Osteoblast (primary cell): ENCODE results near the gene CCNG2. TPM values are rescaled to one million over a fixed set of nuclear protein-coding genes. Genes with fewer than 3 reads are reported as not detected.

ENCODE experiments used
- DNase-seq: peaks from one replicate; pipeline ENCODE4 v3.0.0; 2011; ENCODE audit warnings: low spot score, mixed read lengths; ENCODE audit not compliant: insufficient read length; ENCODE audit errors: missing footprints
- H2AFZ ChIP-seq: 2 replicates; pipeline ENCODE4 v1.6.0; 2011; ENCODE audit warnings: mild to moderate bottlenecking, low read length
- H3K27ac ChIP-seq: 2 replicates; pipeline ENCODE4 v1.5.1; 2011; ENCODE audit warnings: mild to moderate bottlenecking, low read depth, low read length, moderate library complexity
- H3K27me3 ChIP-seq: 2 replicates; pipeline ENCODE4 v1.6.0; 2012; ENCODE audit warnings: mild to moderate bottlenecking, control low read depth, inconsistent platforms, low read length, moderate library complexity; ENCODE audit not compliant: insufficient read depth
- H3K36me3 ChIP-seq: 2 replicates; pipeline ENCODE4 v1.5.1; 2011; ENCODE audit warnings: mild to moderate bottlenecking, low read length, control low read depth, moderate library complexity; ENCODE audit not compliant: insufficient read depth
- H3K4me1 ChIP-seq: 2 replicates; pipeline ENCODE4 v1.5.1; 2011; ENCODE audit warnings: mild to moderate bottlenecking, low read length, control low read depth, moderate library complexity; ENCODE audit not compliant: insufficient read depth
- H3K4me2 ChIP-seq: 2 replicates; pipeline ENCODE4 v1.6.0; 2011; ENCODE audit warnings: mild to moderate bottlenecking, low read length; ENCODE audit not compliant: insufficient read depth
- H3K4me3 ChIP-seq: fragments of 200-600 bp; sonication (generic); 3 replicates; pipeline ENCODE4 v1.5.1; 2012; ENCODE audit warnings: mild to moderate bottlenecking, low read length, inconsistent platforms; ENCODE audit not compliant: insufficient read depth
- H3K79me2 ChIP-seq: 2 replicates; pipeline ENCODE4 v1.6.0; 2012; ENCODE audit warnings: mild to moderate bottlenecking, low read length, control low read depth, inconsistent platforms; ENCODE audit not compliant: insufficient read depth
- H3K9me3 ChIP-seq: 2 replicates; pipeline ENCODE4 v1.5.1; 2011; ENCODE audit warnings: low read depth, low read length, control low read depth
- H4K20me1 ChIP-seq: 2 replicates; pipeline ENCODE4 v1.6.0; 2012; ENCODE audit warnings: mild to moderate bottlenecking, low read length, control low read depth; ENCODE audit not compliant: insufficient read depth
- CTCF ChIP-seq: IDR thresholded peaks from 2 replicates; pipeline ENCODE4 v1.5.1; 2011; ENCODE audit warnings: mild to moderate bottlenecking, low read depth, low read length, moderate library complexity; ENCODE audit errors: extremely low read depth
- total RNA-seq: library from RNA; depleted of rRNA; stranded (reverse); fragments of >200 nt; gene quantifications from 2 replicates; pipeline ENCODE4 v1.2.3, GENCODE V29; 2012

The CCNG2 gene
- 45.4 and 49.2 TPM in 2 replicates for total RNA-seq

- TF ChIP-seq CTCF = no peak
These were observed at the start of gene CCNG2 for GRCh38 chr4:77156912-77157858. Gene CCNG2, plus strand, starts transcription at chr4:77157207. Its CDS starts 1,326 bp downstream, at chr4:77158533.

GRCh38 chr4:77110730-77111129 lies 46.3 kb upstream of the CCNG2 start:
- Histone ChIP-seq H4K20me1 (no peaks in the 10 kb centered on the region), H3K79me2 (no peaks in the 10 kb centered on the region), H3K36me3 (no peaks in the 10 kb centered on the region), H3K4me2 (no peak overlapping the region), H3K27me3 (peaks cover 11% of the 10 kb centered on the region), H3K4me1 (no peaks in the 10 kb centered on the region), H3K4me3 (no peak overlapping the region), H2AFZ (no peak overlapping the region), H3K9me3 (no peaks in the 10 kb centered on the region), H3K27ac (no peak overlapping the region)
- DNase-seq = no peak
- no peak for TF ChIP-seq CTCF

More at GRCh38 chr4:77156912-77157858, at the start of gene CCNG2:
- peak; percentile 60 for DNase-seq
- peaks cover 3% of the 10 kb centered on the region for H4K20me1 ChIP-seq
- peaks cover 30% of the 10 kb centered on the region for H3K36me3 ChIP-seq
- peaks cover 20% of the 10 kb centered on the region for H3K4me1 ChIP-seq
- H3K27me3 ChIP-seq = peaks cover 33% of the 10 kb centered on the region
- H2AFZ ChIP-seq = peak within 1 kb of the TSS; percentile 99
- no peaks in the 10 kb centered on the region for H3K9me3 ChIP-seq
- peak within 1 kb of the TSS; percentile 91 for H3K27ac ChIP-seq
- H3K4me2 ChIP-seq = peak within 1 kb of the TSS; percentile 98
- H3K79me2 ChIP-seq = peaks cover 7% of the 10 kb centered on the region
- peak within 1 kb of the TSS; percentile 96 for H3K4me3 ChIP-seq

GRCh38 chr4:77113069-77113468 lies 43.9 kb upstream of the CCNG2 start:
- TF ChIP-seq CTCF = no peak
- no peaks in the 10 kb centered on the region for H3K79me2 ChIP-seq
- H3K9me3 ChIP-seq = no peaks in the 10 kb centered on the region
- H3K27me3 ChIP-seq = peaks cover 11% of the 10 kb centered on the region
- no peak overlapping the region for H2AFZ ChIP-seq
- H3K4me1 ChIP-seq = no peaks in the 10 kb centered on the region
- DNase-seq = no peak
- no peak overlapping the region for H3K27ac ChIP-seq
- no peak overlapping the region for H3K4me3 ChIP-seq
- H4K20me1 ChIP-seq = no peaks in the 10 kb centered on the region
- H3K4me2 ChIP-seq = no peak overlapping the region
- H3K36me3 ChIP-seq = no peaks in the 10 kb centered on the region

- Histone ChIP-seq H3K79me2 (no peaks in the 10 kb centered on the region), H2AFZ (no peak overlapping the region), H3K4me2 (no peak overlapping the region), H3K36me3 (no peaks in the 10 kb centered on the region), H3K27ac (no peak overlapping the region), H4K20me1 (no peaks in the 10 kb centered on the region), H3K4me1 (no peaks in the 10 kb centered on the region), H3K9me3 (no peaks in the 10 kb centered on the region), H3K27me3 (peaks cover 19% of the 10 kb centered on the region), H3K4me3 (no peak overlapping the region)
- no peak for TF ChIP-seq CTCF
- DNase-seq = no peak
These were observed 39.3 kb upstream of the CCNG2 start for GRCh38 chr4:77117721-77118120.
